Suppressor macrophage treated with lipopolysaccharide for 4 hours (primary cell): ENCODE results near the gene CHRND.

Experiments
- DNase-seq: peaks from one replicate; pipeline ENCODE4 v3.0.0-alpha.2; 2020

The CHRND gene

DNA sequence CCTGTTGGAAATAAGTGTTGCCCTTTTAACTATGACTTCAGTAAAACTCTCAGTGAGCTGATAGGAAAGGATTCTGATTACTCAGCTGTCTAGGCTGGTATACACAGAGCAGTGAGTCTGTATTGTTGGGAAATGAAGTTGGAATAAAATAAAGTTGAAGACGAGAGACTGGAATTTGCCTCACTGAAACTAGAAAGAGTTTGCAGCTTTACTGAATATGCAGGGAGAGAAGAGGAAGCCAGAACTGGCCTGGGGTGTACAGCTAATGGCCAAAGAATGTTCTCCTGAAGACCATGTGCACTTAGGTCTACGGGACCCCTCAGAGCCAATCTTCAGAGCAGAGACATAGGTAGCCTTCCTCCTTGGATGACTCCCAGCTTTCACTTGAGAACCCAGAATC is 51.0 kb downstream of the CHRND start:
- DNase-seq, result no peak

DNA sequence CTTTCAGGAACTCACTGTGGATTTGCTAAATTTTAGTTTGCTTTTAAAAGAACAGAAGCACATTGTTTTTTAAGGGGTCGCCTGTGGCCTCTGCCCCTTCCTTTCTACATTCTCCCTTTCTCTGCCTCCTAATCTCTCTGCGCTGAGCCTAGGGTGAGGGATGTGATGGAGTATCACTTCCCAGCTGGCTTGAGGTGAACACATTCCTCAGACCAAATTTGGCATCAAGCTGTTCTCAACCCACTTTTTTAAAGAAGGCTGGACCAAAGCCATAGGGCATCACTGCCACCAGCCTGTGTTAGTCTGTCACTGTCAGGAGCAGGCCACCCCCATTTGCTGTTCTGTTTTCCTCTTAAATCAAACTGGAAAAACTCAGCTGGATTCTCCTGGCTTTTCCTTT is 51.9 kb downstream of the CHRND start:
- no peak for DNase-seq

DNA sequence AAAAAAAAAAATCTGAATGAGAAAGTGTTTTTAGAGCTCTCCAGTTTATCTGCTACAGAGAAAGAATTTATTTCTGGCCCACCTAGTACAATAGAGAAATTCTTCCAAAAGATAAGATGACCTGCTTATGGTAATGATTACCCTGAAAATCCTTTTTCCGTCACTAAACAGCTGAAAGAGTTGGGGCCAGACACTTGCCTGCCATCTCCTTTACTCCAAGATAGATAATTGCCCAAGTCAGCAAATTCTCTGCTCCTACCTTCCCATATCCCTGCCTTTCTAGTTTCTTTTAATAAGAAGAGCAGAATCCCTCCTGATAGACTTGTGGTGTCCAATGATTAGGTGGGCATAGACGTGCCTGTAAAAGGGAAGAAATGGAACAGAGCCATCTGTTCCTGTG is 52.7 kb downstream of the CHRND start:
- no peak for DNase-seq

DNA sequence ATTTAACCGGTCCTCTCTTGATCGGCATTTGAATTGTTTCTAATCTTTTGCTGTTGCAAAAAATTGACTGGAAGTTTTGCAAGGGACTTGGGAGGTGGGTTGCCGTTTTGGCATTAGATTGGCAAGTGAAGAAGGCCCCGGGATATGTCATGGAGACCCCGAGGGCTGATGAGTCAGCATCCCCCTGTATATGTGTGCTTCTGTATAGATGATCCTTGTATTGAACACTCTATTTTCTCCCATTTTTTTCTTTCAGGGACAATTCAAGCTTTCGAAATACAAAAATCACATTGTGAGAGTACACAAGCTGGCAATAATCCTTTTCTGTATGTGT is 54.7 kb downstream of the CHRND start:
- no peak for DNase-seq

DNA sequence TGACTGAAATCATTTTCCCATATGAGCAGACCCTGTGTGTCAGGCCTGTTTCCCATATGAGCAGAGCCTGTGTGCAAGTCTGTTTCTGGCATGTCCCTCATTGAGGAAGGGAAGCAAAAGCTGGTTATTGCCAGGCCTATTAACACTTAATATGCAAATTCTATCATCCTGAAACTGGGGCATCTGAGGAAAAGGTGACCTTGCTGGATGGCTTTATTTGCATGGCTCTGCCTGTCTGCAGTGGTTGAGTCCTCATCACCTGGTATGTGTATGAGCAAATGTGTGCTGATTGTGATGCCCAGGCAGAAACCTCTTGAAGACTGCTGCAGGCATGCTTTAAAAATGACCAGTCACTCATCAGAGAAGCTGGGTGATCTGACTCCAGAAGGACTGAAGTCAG is 55.8 kb downstream of the CHRND start:
- no peak for DNase-seq

DNA sequence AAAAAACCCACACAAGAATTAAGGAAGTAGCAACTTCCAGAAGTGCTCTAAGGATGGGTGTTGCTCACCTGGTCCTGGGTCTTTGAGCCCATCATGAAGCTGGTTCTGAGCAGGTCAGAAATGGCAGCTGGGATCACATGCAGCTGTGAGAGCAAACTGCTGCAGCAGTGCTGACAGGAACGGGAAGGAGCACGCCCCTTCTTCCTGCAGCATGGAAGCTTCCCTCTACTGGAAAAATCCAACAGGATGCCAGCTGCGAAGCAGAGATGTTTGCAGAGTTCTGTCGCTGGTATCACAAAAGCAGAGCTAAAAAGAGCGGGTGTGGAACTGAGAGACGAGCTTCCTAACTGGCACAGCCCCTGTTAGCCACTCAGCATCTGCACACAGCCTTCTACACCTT is 58.3 kb downstream of the CHRND start:
- no peak for DNase-seq
